ENCODE measurements around the gene TRIM24.

GRCh38 chr7:138603549-138604318 lies 143.7 kb downstream of the TRIM24 start:
- no peak for TF ChIP-seq CTCF (IDR thresholded peaks at IDR 0.05; ENCODE audit: low read length)
- no peak for TF ChIP-seq EZH2phosphoT487 (IDR thresholded peaks at IDR 0.05; ENCODE audit: low read length)
- no peak for TF ChIP-seq EZH2 (optimal IDR thresholded peaks at IDR 0.05; ENCODE audit: low read depth, low read length)

Data from MM.1S (cell line).